ENCODE data around the gene CNPY4. TPM values are rescaled to one million over a fixed set of nuclear protein-coding genes. Genes with fewer than 3 reads are reported as not detected.

Gene CNPY4
- total RNA-seq, 1 experiment from 2014 or later = 30.0 TPM

GRCh38 chr7:100090527-100091410, 28.7 kb upstream of the CNPY4 start:
- in situ Hi-C loops (cut with HindIII; ENCODE audit: low sequenced_read_pairs) = no loop called here
- DNase-seq (ENCODE audit: low spot score) = no peak

GRCh38 chr7:100091411-100092181, 27.8 kb upstream of the CNPY4 start:
- in situ Hi-C loops (cut with HindIII; ENCODE audit: low sequenced_read_pairs) = no loop called here
- peak; percentile 16 for DNase-seq (ENCODE audit: low spot score)

GRCh38 chr7:100093054-100093453, 26.4 kb upstream of the CNPY4 start:
- in situ Hi-C loops (cut with HindIII; ENCODE audit: low sequenced_read_pairs) = no loop called here
- DNase-seq (ENCODE audit: low spot score) = peak; percentile 14

GRCh38 chr7:100093498-100093897, 25.9 kb upstream of the CNPY4 start:
- in situ Hi-C loops (cut with HindIII; ENCODE audit: low sequenced_read_pairs) = no loop called here
- DNase-seq (ENCODE audit: low spot score) = peak; percentile 68

GRCh38 chr7:100093925-100094486, 25.4 kb upstream of the CNPY4 start:
- peak; percentile 34 for DNase-seq (ENCODE audit: low spot score)
- in situ Hi-C loops (cut with HindIII; ENCODE audit: low sequenced_read_pairs) = no loop called here

GRCh38 chr7:100095289-100095688, 24.1 kb upstream of the CNPY4 start:
- no peak for DNase-seq (ENCODE audit: low spot score)
- in situ Hi-C loops (cut with HindIII; ENCODE audit: low sequenced_read_pairs) = no loop called here

GRCh38 chr7:100095704-100096103, 23.7 kb upstream of the CNPY4 start:
- no peak for DNase-seq (ENCODE audit: low spot score)
- in situ Hi-C loops (cut with HindIII; ENCODE audit: low sequenced_read_pairs) = no loop called here

GRCh38 chr7:100098913-100099312, 20.5 kb upstream of the CNPY4 start:
- in situ Hi-C loops (cut with HindIII; ENCODE audit: low sequenced_read_pairs) = no loop called here
- DNase-seq (ENCODE audit: low spot score) = no peak

- in situ Hi-C loops (cut with HindIII; ENCODE audit: low sequenced_read_pairs) = no loop called here
- DNase-seq (ENCODE audit: low spot score) = no peak
Observed at GRCh38 chr7:100099452-100099851, 20.0 kb upstream of the CNPY4 start.

- DNase-seq (ENCODE audit: low spot score) = peak; percentile 89
- in situ Hi-C loops (cut with HindIII; ENCODE audit: low sequenced_read_pairs) = no loop called here
Observed at GRCh38 chr7:100100420-100101015, 18.9 kb upstream of the CNPY4 start.

- peak; percentile 99 for DNase-seq (ENCODE audit: low spot score)
- in situ Hi-C loops (cut with HindIII; ENCODE audit: low sequenced_read_pairs) = no loop called here
Observed at GRCh38 chr7:100101016-100101862, 18.2 kb upstream of the CNPY4 start, which contains the start of the genes AP4M1 and MCM7. AP4M1 (plus strand) TSS chr7:100101643; CDS start chr7:100101715, 72 bp downstream. MCM7 (minus strand) TSS chr7:100101397; CDS start chr7:100101294, 103 bp downstream.

- no peak for DNase-seq (ENCODE audit: low spot score)
- in situ Hi-C loops (cut with HindIII; ENCODE audit: low sequenced_read_pairs) = no loop called here
Observed at GRCh38 chr7:100102950-100103840, 16.2 kb upstream of the CNPY4 start.

- in situ Hi-C loops (cut with HindIII; ENCODE audit: low sequenced_read_pairs) = no loop called here
- no peak for DNase-seq (ENCODE audit: low spot score)
Observed at GRCh38 chr7:100105534-100105933, 13.9 kb upstream of the CNPY4 start.

- DNase-seq (ENCODE audit: low spot score) = no peak
- in situ Hi-C loops (cut with HindIII; ENCODE audit: low sequenced_read_pairs) = no loop called here
Observed at GRCh38 chr7:100106633-100107032, 12.8 kb upstream of the CNPY4 start.

GRCh38 chr7:100107125-100107737, 12.2 kb upstream of the CNPY4 start:
- in situ Hi-C loops (cut with HindIII; ENCODE audit: low sequenced_read_pairs) = no loop called here
- no peak for DNase-seq (ENCODE audit: low spot score)

GRCh38 chr7:100107890-100108289, 11.5 kb upstream of the CNPY4 start:
- no peak for DNase-seq (ENCODE audit: low spot score)
- in situ Hi-C loops (cut with HindIII; ENCODE audit: low sequenced_read_pairs) = no loop called here

- no peak for DNase-seq (ENCODE audit: low spot score)
Observed at GRCh38 chr7:100109521-100110163, 9.8 kb upstream of the CNPY4 start.

More at GRCh38 chr7:100109521-100110163, 9.8 kb upstream of the CNPY4 start:
- in situ Hi-C loops (cut with HindIII; ENCODE audit: low sequenced_read_pairs) = no loop called here
